H1 (cell line): ENCODE measurements around the gene PNPLA3. TPM values are rescaled to one million over a fixed set of nuclear protein-coding genes. Genes with fewer than 3 reads are reported as not detected.

Experiments
- CTCF ChIA-PET: fragments of 300-600 bp; sonication (Branson Sonifier 250); formaldehyde crosslinking; loops from one replicate; lab custom pipeline; 2021; ENCODE audit not compliant: partially characterized antibody; lab: Charles Lee
- POLR2A ChIA-PET: fragments of 300-600 bp; sonication (Branson Sonifier 250); formaldehyde crosslinking; loops from one replicate; lab custom pipeline; 2021; ENCODE audit warnings: inconsistent platforms; ENCODE audit not compliant: partially characterized antibody; lab: Charles Lee
- DNase-seq, 2 experiments: peaks; one replicate each; pipeline versions ENCODE4 v3.0.0 to v3.0.0-alpha.2; 2010 to 2022; ENCODE audit warnings: low spot score in 2 of 2, low read depth in 1 of 2, mixed read lengths in 1 of 2
- FAIRE-seq: peaks from 2 replicates; lab custom pipeline; 2011; peaks lifted over from hg19 to GRCh38; lab: Jason Lieb, UNC
- H2AFZ ChIP-seq: 2 replicates; pipeline ENCODE4 v1.8.1; 2012; ENCODE audit warnings: low read length, inconsistent platforms
- H2AK5ac ChIP-seq: 2 replicates; pipeline ENCODE4 v1.6.1; 2013; ENCODE audit warnings: low read depth, low read length
- H2BK120ac ChIP-seq: replicated peaks from 2 replicates; pipeline ENCODE3; 2013; ENCODE audit warnings: low read depth, low read length, inconsistent platforms
- H2BK12ac ChIP-seq: 2 replicates; pipeline ENCODE4 v1.6.1; 2013; ENCODE audit warnings: low read depth, low read length
- H2BK15ac ChIP-seq: 2 replicates; pipeline ENCODE4 v1.6.1; 2013; ENCODE audit warnings: low read length
- H2BK20ac ChIP-seq: 2 replicates; pipeline ENCODE4 v1.6.1; 2013; ENCODE audit warnings: low read length
- H2BK5ac ChIP-seq: 2 replicates; pipeline ENCODE4 v1.6.1; 2013; ENCODE audit warnings: low read depth, low read length
- H3K14ac ChIP-seq: 2 replicates; pipeline ENCODE4 v1.6.1; 2013; ENCODE audit warnings: inconsistent platforms; ENCODE audit not compliant: insufficient read length
- H3K18ac ChIP-seq: 2 replicates; pipeline ENCODE4 v1.6.1; 2013; ENCODE audit warnings: low read length; ENCODE audit errors: extremely low read depth
- H3K23ac ChIP-seq: 2 replicates; pipeline ENCODE4 v1.6.1; 2013; ENCODE audit warnings: inconsistent platforms; ENCODE audit not compliant: insufficient read length
- H3K23me2 ChIP-seq: 2 replicates; pipeline ENCODE4 v1.6.1; 2013; ENCODE audit warnings: low read depth, low read length
- H3K27ac ChIP-seq: 2 replicates; pipeline ENCODE4 v1.6.1; 2011; ENCODE audit warnings: low read depth, low read length, inconsistent platforms
- H3K27me3 ChIP-seq, 4 experiments: replicated peaks in 1 of 4; 1 replicate in 1 of 4; 2 replicates in 3 of 4; pipeline versions ENCODE4 v1.6.1 to v1.8.1; 2011 to 2013; ENCODE audit warnings: low read length in 3 of 4, mild to moderate bottlenecking in 3 of 4, inconsistent platforms in 2 of 4, mixed read lengths in 2 of 4, moderate library complexity in 1 of 4; ENCODE audit not compliant: control insufficient read depth in 3 of 4, insufficient read depth in 3 of 4; ENCODE audit errors: extremely low read depth in 1 of 4
- H3K36me3 ChIP-seq, 4 experiments: 2 replicates each; pipeline versions ENCODE4 v1.6.1 to v1.8.1; 2011 to 2013; ENCODE audit warnings: mild to moderate bottlenecking in 4 of 4, low read length in 3 of 4, moderate library complexity in 2 of 4, control low read depth in 1 of 4, inconsistent platforms in 1 of 4; ENCODE audit not compliant: insufficient read depth in 4 of 4, control insufficient read depth in 2 of 4
- H3K4ac ChIP-seq: replicated peaks from 2 replicates; pipeline ENCODE3; 2013; ENCODE audit warnings: low read length, low read depth, mixed read lengths, inconsistent platforms; ENCODE audit not compliant: insufficient read length
- H3K4me1 ChIP-seq, 4 experiments: replicated peaks in 1 of 4; 1 replicate in 1 of 4; 2 replicates in 3 of 4; pipeline versions ENCODE4 v1.6.1 to v1.8.1; 2011 to 2013; ENCODE audit warnings: low read length in 3 of 4, inconsistent platforms in 2 of 4, mixed read lengths in 1 of 4; ENCODE audit not compliant: insufficient read depth in 4 of 4, control insufficient read depth in 3 of 4
- H3K4me2 ChIP-seq, 2 experiments: 2 replicates each; pipeline versions ENCODE4 v1.6.1 to v1.8.1; 2011 to 2013; ENCODE audit warnings: low read depth in 2 of 2, low read length in 2 of 2, control low read depth in 1 of 2, inconsistent platforms in 1 of 2, mild to moderate bottlenecking in 1 of 2; ENCODE audit not compliant: insufficient read depth in 1 of 2
- H3K4me3 ChIP-seq, 4 experiments: fragments of 200-600, 300-600 bp in 1 of 4; sonication (generic), shearing (Covaris generic), sonication (Bioruptor Twin) in 1 of 4; 2 replicates each; pipeline versions ENCODE4 v1.5.1 to v1.8.1; 2011 to 2016; ENCODE audit warnings: low read length in 4 of 4, low read depth in 3 of 4, control low read depth in 2 of 4, inconsistent platforms in 2 of 4, mild to moderate bottlenecking in 2 of 4, mixed read lengths in 1 of 4, moderate library complexity in 1 of 4; ENCODE audit not compliant: insufficient read depth in 2 of 4; ENCODE audit errors: extremely low read depth in 1 of 4
- H3K56ac ChIP-seq: replicated peaks from 2 replicates; pipeline ENCODE3; 2013; ENCODE audit warnings: low read depth, mild to moderate bottlenecking, mixed read lengths, low read length, inconsistent platforms; ENCODE audit not compliant: insufficient read length
- H3K79me1 ChIP-seq: 2 replicates; pipeline ENCODE4 v1.6.1; 2013; ENCODE audit warnings: low read depth, low read length, control low read depth
- H3K79me2 ChIP-seq, 2 experiments: 2 replicates each; pipeline versions ENCODE4 v1.6.1 to v1.8.1; 2012 to 2013; ENCODE audit warnings: low read length in 2 of 2, mild to moderate bottlenecking in 2 of 2, inconsistent platforms in 1 of 2; ENCODE audit not compliant: insufficient read depth in 2 of 2, control insufficient read depth in 1 of 2
- H3K9ac ChIP-seq, 4 experiments: replicated peaks in 1 of 4; 1 replicate in 1 of 4; 2 replicates in 3 of 4; pipeline versions ENCODE4 v1.6.1 to v1.8.1; 2011 to 2013; ENCODE audit warnings: low read depth in 3 of 4, low read length in 3 of 4, control low read depth in 2 of 4, mild to moderate bottlenecking in 2 of 4, moderate library complexity in 2 of 4, inconsistent platforms in 1 of 4; ENCODE audit errors: extremely low read depth in 1 of 4
- H3K9me3 ChIP-seq, 2 experiments: 2 replicates each; pipeline versions ENCODE4 v1.6.1 to v1.8.1; 2012 to 2013; ENCODE audit warnings: mild to moderate bottlenecking in 2 of 2, moderate library complexity in 2 of 2, control low read depth in 1 of 2, inconsistent platforms in 1 of 2, low read depth in 1 of 2, low read length in 1 of 2, mixed read lengths in 1 of 2; ENCODE audit not compliant: insufficient read depth in 2 of 2
- H4K20me1 ChIP-seq, 2 experiments: replicated peaks in 1 of 2; 2 replicates each; pipeline versions ENCODE3 to v1.8.1; 2011 to 2013; ENCODE audit warnings: inconsistent platforms in 2 of 2, low read length in 2 of 2, mild to moderate bottlenecking in 1 of 2; ENCODE audit not compliant: insufficient read depth in 2 of 2, control insufficient read depth in 1 of 2
- H4K5ac ChIP-seq: 2 replicates; pipeline ENCODE4 v1.6.1; 2013; ENCODE audit warnings: low read length, low read depth, mixed read lengths, inconsistent platforms; ENCODE audit not compliant: insufficient read length
- H4K8ac ChIP-seq: 2 replicates; pipeline ENCODE4 v1.8.0; 2013; ENCODE audit warnings: mild to moderate bottlenecking, moderate library complexity, low read length, inconsistent platforms; ENCODE audit not compliant: insufficient read depth; ENCODE audit errors: extremely low read depth
- H4K91ac ChIP-seq: replicated peaks from 2 replicates; pipeline ENCODE3; 2013; ENCODE audit warnings: low read length, mixed read lengths, inconsistent platforms; ENCODE audit not compliant: insufficient read length
- BCL11A ChIP-seq, 2 experiments: IDR thresholded peaks; one replicate each; pipeline ENCODE4 v1.6.1; 2011; ENCODE audit warnings: low read depth in 2 of 2, low read length in 2 of 2, mild to moderate bottlenecking in 2 of 2
- CHD2 ChIP-seq: IDR thresholded peaks from 2 replicates; pipeline ENCODE4 v1.6.1; 2012; ENCODE audit warnings: low read length, improper control_type of control experiment
- KDM4A ChIP-seq: IDR thresholded peaks from one replicate; pipeline ENCODE4 v1.7.1; 2012; ENCODE audit warnings: low read depth, mild to moderate bottlenecking, moderate library complexity, low read length, inconsistent platforms; ENCODE audit not compliant: severe bottlenecking
- KDM5A ChIP-seq: fragments of 200-600 bp; IDR thresholded peaks from 2 replicates; pipeline ENCODE4 v1.7.1; 2012; ENCODE audit warnings: mild to moderate bottlenecking, low read length, inconsistent platforms, mixed read lengths
- SP2 ChIP-seq: IDR thresholded peaks from 2 replicates; pipeline ENCODE4 v1.6.1; 2012; ENCODE audit warnings: mild to moderate bottlenecking, low read length, inconsistent platforms
- TAF7 ChIP-seq: optimal IDR thresholded peaks from 2 replicates; pipeline ENCODE3; 2011; ENCODE audit warnings: low read depth, mild to moderate bottlenecking, inconsistent platforms, low read length, moderate library complexity, borderline replicate concordance
- WGBS, 2 experiments: shearing (Covaris generic) in 1 of 2; methylation state at CpG; one replicate each; pipeline versions ENCODE4 v1.1.6 to v1.1.7; 2013 to 2015; ENCODE audit warnings: low lambda C conversion rate in 2 of 2, mixed read lengths in 2 of 2, inconsistent platforms in 1 of 2, low coverage in 1 of 2, missing lambda C conversion rate in 1 of 2; ENCODE audit not compliant: insufficient replicate concordance in 2 of 2, insufficient coverage in 1 of 2, insufficient read length in 1 of 2; ENCODE audit errors: extremely low coverage in 1 of 2, missing lambda C conversion rate in 1 of 2; 5-methylcytosine and 5-hydroxymethylcytosine counted together
- polyA plus RNA-seq, 7 experiments: library from polyadenylated mRNA; depleted of rRNA in 3 of 7; stranded (reverse) in 5 of 7; unstranded in 2 of 7; fragments of >200 nt in 5 of 7; fragments of 200-250 nt in 2 of 7; gene quantifications; 1 replicate in 5 of 7; 2 replicates in 1 of 7; 4 replicates in 1 of 7; pipeline versions ENCODE4 v1.2.1 to v1.2.3, GENCODE V29; 2011 to 2013; ENCODE audit warnings: missing spikeins in 2 of 7, mixed read lengths in 2 of 7
- total RNA-seq: library from RNA; stranded (reverse); fragmentation: NEBNext Ultra II Directional; extraction: Animal tissue kit (Norgen Biotek cat#: 25700); gene quantifications from 2 replicates; pipeline ENCODE4 v1.2.1, GENCODE V29; 2021

PNPLA3 gene
- total and polyA plus RNA-seq, 2 of the 8 experiments (the other 6 are each of a cell fraction or from before 2014, with no cell fraction given), result 17.5 to 23.4 TPM

DNA sequence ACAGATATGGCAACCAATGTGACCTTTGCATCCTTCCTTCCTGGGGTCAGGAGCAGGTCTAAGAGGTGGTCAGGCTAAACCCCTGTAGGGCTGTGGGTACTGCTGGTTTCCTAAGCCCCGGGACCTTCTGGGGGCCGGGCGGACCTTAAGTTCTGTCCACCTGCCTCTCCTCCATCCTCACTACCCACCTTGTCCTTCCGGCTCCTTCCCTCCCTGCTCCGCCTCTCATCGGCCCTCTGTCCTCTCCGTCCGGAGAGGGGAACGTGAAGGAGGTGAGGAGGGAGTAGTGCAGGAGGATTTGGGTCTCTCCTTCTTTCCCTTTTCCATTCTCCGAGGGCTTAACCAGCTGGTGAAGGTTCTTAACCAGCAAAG, 72.2 kb downstream of the PNPLA3 start:
- Histone ChIP-seq H3K9ac (no peak overlapping the region), H2BK120ac (no peak overlapping the region), H3K23ac (no peak overlapping the region), H3K56ac (no peak overlapping the region), H2BK5ac (no peak overlapping the region), H4K5ac (no peak overlapping the region), H2BK20ac (no peak overlapping the region), H3K36me3 (peaks cover 0 to 13% (median 11%) of the 10 kb centered on the region in 4 experiments; a peak in 5 of 8 replicates), H3K23me2 (no peaks in the 10 kb centered on the region), H3K9me3 (no peaks in the 10 kb centered on the region), H3K4me2 (no peak overlapping the region), H3K27me3 (no peaks in the 10 kb centered on the region), H4K8ac (no peak overlapping the region), H3K14ac (no peak overlapping the region), H3K79me1 (no peaks in the 10 kb centered on the region), H3K27ac (no peak overlapping the region), H4K91ac (no peak overlapping the region), H4K20me1 (peaks cover 0 to 9% of the 10 kb centered on the region in 2 experiments), H3K18ac (no peak overlapping the region), H3K4ac (no peak overlapping the region), H3K79me2 (no peaks in the 10 kb centered on the region), H3K4me1 (peaks cover 0 to 2% (median 1%) of the 10 kb centered on the region in 4 experiments; a peak in 3 of 7 replicates), H2BK12ac (no peak overlapping the region), H2AFZ (no peak overlapping the region), H3K4me3 (no peak overlapping the region), H2BK15ac (no peak overlapping the region), H2AK5ac (no peak overlapping the region)
- TF ChIP-seq KDM5A, result no peak
- no peak for TF ChIP-seq KDM4A
- TF ChIP-seq SP2, result no peak
- TF ChIP-seq CHD2, result no peak
- TF ChIP-seq TAF7, result no peak
- no peak for TF ChIP-seq BCL11A (IDR thresholded peaks at IDR 0.05; ENCODE audit: low read depth in 2 of 2, low read length in 2 of 2)
- CTCF ChIA-PET, result interaction anchor here (0.7 to 5.7 kb wide), 10 partner anchors 8 to 630 kb away, joined by 3 to 69 read pairs (median 4); no protein-coding TSS in a partner anchor
- POLR2A ChIA-PET, result no interaction called here
- DNase-seq (no peak), FAIRE-seq (no peak)
- WGBS, 2 experiments, result 92% methylated on average over 5 of the region's 10 CpGs; no CpG with 5 or more reads in 1 of the 2 experiments
